ENCODE data around the gene PHC3. TPM values are rescaled to one million over a fixed set of nuclear protein-coding genes. Genes with fewer than 3 reads are reported as not detected.

Gene PHC3
- total RNA-seq, 1 donor from 2014 or later: 57.7 TPM

GRCh38 chr3:170178651-170179050 lies 2.9 kb downstream of the PHC3 start:
- peaks cover 43% of the 10 kb centered on the region for H3K4me1 Mint-ChIP-seq (ENCODE audit: low read depth)
- no peaks in the 10 kb centered on the region for H3K27me3 Mint-ChIP-seq (ENCODE audit: insufficient read depth)
- peak overlapping the region; percentile 30 for H3K27ac Mint-ChIP-seq
- H3K36me3 Mint-ChIP-seq (ENCODE audit: low read depth): peaks cover 36% of the 10 kb centered on the region
- DNase-seq (ENCODE audit: low spot score): peak; percentile 57
- H3K9me3 Mint-ChIP-seq: no peaks in the 10 kb centered on the region
- peak overlapping the region; percentile 59 for H3K4me3 Mint-ChIP-seq
- intact Hi-C loops (cut with micrococcal nuclease): no loop called here

DNA sequence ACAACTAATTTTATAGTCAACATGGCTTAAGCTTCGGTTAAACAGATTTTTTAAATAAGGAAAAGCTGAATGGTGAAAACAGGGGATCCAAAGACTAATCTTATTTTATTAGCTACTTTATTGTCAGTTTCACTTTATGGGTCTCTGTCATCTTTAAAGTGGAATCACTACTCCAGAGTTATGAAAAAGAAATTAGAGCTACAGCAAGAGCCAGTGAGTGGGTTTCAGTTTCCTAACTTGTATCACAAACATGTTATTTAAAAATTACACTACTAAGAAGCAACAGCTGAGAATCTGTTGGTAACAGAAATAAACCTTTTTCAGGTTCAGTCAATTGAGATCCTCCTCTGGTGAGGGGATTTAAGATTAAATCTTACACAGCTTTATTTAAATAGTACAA lies 10.0 kb downstream of the PHC3 start:
- Mint-ChIP-seq H3K27me3 (ENCODE audit: insufficient read depth) (no peaks in the 10 kb centered on the region), H3K4me1 (ENCODE audit: low read depth) (peaks cover 49% of the 10 kb centered on the region), H3K27ac (peak overlapping the region; percentile 43), H3K36me3 (ENCODE audit: low read depth) (peaks cover 44% of the 10 kb centered on the region), H3K4me3 (peak overlapping the region; percentile 50), H3K9me3 (no peaks in the 10 kb centered on the region)
- intact Hi-C loops (cut with micrococcal nuclease): loop anchor here (1.0 to 5.0 kb wide), 3 partner anchors 9 to 309 kb away; no protein-coding TSS in a partner anchor
- no peak for DNase-seq (ENCODE audit: low spot score)

DNA sequence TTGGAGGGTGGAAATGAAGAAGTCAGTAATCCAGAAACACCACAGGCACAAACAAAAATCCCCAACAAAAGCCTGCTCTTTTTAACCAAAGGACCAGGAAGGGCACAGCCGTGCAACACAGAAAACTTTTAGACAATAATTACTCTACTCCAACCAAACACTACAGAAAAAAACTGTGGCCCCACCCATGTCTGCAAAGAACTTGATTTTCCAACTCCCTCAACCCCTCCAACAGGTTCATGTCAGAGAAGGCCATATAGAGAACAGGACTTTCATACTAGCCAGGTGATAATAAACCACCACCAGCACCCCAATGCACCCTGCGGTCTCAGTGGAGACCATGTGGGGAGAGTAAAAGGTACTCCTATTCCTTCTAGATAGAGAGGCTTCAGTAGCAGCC lies 16.8 kb downstream of the PHC3 start:
- intact Hi-C loops (cut with micrococcal nuclease): no loop called here
- H3K9me3 Mint-ChIP-seq: no peaks in the 10 kb centered on the region
- no peak for DNase-seq (ENCODE audit: low spot score)
- H3K4me1 Mint-ChIP-seq (ENCODE audit: low read depth): peaks cover 44% of the 10 kb centered on the region
- H3K27ac Mint-ChIP-seq: peak overlapping the region; percentile 35
- H3K4me3 Mint-ChIP-seq: no peak overlapping the region
- no peaks in the 10 kb centered on the region for H3K27me3 Mint-ChIP-seq (ENCODE audit: insufficient read depth)
- H3K36me3 Mint-ChIP-seq (ENCODE audit: low read depth): peaks cover 46% of the 10 kb centered on the region

- H3K27ac Mint-ChIP-seq: no peak overlapping the region
- H3K36me3 Mint-ChIP-seq (ENCODE audit: low read depth): peaks cover 43% of the 10 kb centered on the region
- peaks cover 49% of the 10 kb centered on the region for H3K4me1 Mint-ChIP-seq (ENCODE audit: low read depth)
- no peak for DNase-seq (ENCODE audit: low spot score)
- H3K9me3 Mint-ChIP-seq: no peaks in the 10 kb centered on the region
- no peaks in the 10 kb centered on the region for H3K27me3 Mint-ChIP-seq (ENCODE audit: insufficient read depth)
- no peak overlapping the region for H3K4me3 Mint-ChIP-seq
- intact Hi-C loops (cut with micrococcal nuclease): loop anchor here (2.0 kb wide), 1 partner anchor 15 kb away; no protein-coding TSS in a partner anchor
These were observed 17.4 kb downstream of the PHC3 start for GRCh38 chr3:170163956-170164645.

GRCh38 chr3:170162630-170163029 lies 18.9 kb downstream of the PHC3 start:
- H3K27me3 Mint-ChIP-seq (ENCODE audit: insufficient read depth): no peaks in the 10 kb centered on the region
- peak overlapping the region; percentile 11 for H3K27ac Mint-ChIP-seq
- H3K4me1 Mint-ChIP-seq (ENCODE audit: low read depth): peaks cover 50% of the 10 kb centered on the region
- no peak for DNase-seq (ENCODE audit: low spot score)
- no peak overlapping the region for H3K4me3 Mint-ChIP-seq
- intact Hi-C loops (cut with micrococcal nuclease): loop anchor here (2.0 kb wide), 1 partner anchor 14 kb away; no protein-coding TSS in a partner anchor
- no peaks in the 10 kb centered on the region for H3K9me3 Mint-ChIP-seq
- H3K36me3 Mint-ChIP-seq (ENCODE audit: low read depth): peaks cover 40% of the 10 kb centered on the region

DNA sequence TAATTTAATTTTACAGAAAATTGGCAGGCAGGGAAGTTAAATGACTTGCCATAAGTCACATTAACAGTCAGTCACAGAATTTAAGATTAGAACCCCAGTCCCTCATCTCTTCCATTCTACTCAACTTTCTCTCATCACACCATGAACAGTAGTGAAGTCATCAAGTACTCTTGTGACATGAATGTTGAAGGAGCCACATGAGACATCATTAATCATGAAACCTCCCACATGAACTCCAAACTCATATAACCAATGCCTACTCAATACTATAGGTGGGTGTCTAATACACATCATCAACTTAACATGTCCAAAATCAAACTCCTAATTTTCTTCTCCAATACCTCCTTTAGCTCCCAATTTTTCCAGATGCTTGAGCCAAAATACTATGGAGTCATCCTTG lies 19.5 kb downstream of the PHC3 start:
- no peak overlapping the region for H3K4me3 Mint-ChIP-seq
- peak overlapping the region; percentile 33 for H3K27ac Mint-ChIP-seq
- H3K9me3 Mint-ChIP-seq: no peaks in the 10 kb centered on the region
- intact Hi-C loops (cut with micrococcal nuclease): loop anchor here (2.0 kb wide), 1 partner anchor 13 kb away; no protein-coding TSS in a partner anchor
- DNase-seq (ENCODE audit: low spot score): no peak
- peaks cover 41% of the 10 kb centered on the region for H3K36me3 Mint-ChIP-seq (ENCODE audit: low read depth)
- no peaks in the 10 kb centered on the region for H3K27me3 Mint-ChIP-seq (ENCODE audit: insufficient read depth)
- peaks cover 52% of the 10 kb centered on the region for H3K4me1 Mint-ChIP-seq (ENCODE audit: low read depth)

- no peaks in the 10 kb centered on the region for H3K9me3 Mint-ChIP-seq
- no peak overlapping the region for H3K27ac Mint-ChIP-seq
- H3K27me3 Mint-ChIP-seq (ENCODE audit: insufficient read depth): no peaks in the 10 kb centered on the region
- no peak overlapping the region for H3K4me3 Mint-ChIP-seq
- DNase-seq (ENCODE audit: low spot score): no peak
- H3K4me1 Mint-ChIP-seq (ENCODE audit: low read depth): peaks cover 57% of the 10 kb centered on the region
- intact Hi-C loops (cut with micrococcal nuclease): no loop called here
- peaks cover 41% of the 10 kb centered on the region for H3K36me3 Mint-ChIP-seq (ENCODE audit: low read depth)
These were observed 21.6 kb downstream of the PHC3 start for GRCh38 chr3:170159933-170160332.

- Mint-ChIP-seq H3K27me3 (ENCODE audit: insufficient read depth) (no peaks in the 10 kb centered on the region), H3K9me3 (no peaks in the 10 kb centered on the region), H3K27ac (no peak overlapping the region), H3K4me1 (ENCODE audit: low read depth) (peaks cover 57% of the 10 kb centered on the region), H3K36me3 (ENCODE audit: low read depth) (peaks cover 42% of the 10 kb centered on the region), H3K4me3 (no peak overlapping the region)
- intact Hi-C loops (cut with micrococcal nuclease): no loop called here
- no peak for DNase-seq (ENCODE audit: low spot score)
These were observed 22.1 kb downstream of the PHC3 start for GRCh38 chr3:170159459-170159858.

DNA sequence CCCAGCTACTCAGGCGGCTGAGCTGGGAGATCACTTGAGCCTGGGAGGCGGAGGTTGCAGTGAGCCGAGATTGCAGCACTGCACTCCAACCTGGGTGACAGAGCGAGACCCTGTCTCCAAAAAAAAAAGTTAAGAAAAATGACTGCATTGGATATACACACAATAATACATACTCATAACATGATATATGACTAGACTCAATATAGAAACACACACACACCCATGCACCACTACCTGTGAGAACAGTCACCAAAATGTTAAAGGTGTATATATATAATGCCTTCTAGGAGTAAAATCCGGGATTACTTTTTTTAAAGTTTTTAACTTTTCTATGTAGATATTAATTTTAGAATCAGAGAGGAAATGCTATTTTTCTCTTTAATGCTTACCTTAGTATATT lies 25.9 kb downstream of the PHC3 start:
- Mint-ChIP-seq H3K4me3 (no peak overlapping the region), H3K27ac (no peak overlapping the region), H3K36me3 (ENCODE audit: low read depth) (peaks cover 34% of the 10 kb centered on the region)

DNA sequence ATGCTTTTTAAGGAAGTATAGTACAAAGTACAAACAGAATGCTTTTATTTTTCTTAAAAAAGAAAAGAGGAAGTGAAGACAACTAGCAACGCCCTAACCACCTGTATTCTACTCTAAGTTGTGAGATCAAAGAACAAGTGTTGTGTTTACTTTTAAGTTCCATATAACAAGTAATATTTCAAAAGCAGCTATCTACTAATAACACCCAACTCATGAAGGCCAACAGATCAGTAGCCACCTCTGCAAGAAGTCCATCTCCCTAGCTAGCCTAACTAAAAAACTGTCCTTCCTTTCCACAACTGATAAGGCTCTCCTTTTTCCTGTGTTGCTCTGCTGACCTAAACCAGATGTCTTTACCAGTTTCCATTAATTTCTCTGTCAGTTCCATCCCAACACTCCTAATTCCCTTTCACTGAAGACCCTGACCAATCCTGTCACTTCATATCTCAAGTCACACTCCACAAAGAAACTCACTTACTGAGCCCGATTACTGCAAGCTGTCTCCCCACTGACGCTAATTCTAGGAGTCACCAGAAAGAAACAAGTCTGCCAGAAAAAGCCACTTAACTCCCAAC lies 26.9 kb downstream of the PHC3 start:
- intact Hi-C loops (cut with micrococcal nuclease): no loop called here
- Mint-ChIP-seq H3K4me1 (ENCODE audit: low read depth) (peaks cover 43% of the 10 kb centered on the region), H3K27me3 (ENCODE audit: insufficient read depth) (no peaks in the 10 kb centered on the region), H3K4me3 (peak overlapping the region; percentile 19), H3K36me3 (ENCODE audit: low read depth) (peaks cover 28% of the 10 kb centered on the region), H3K27ac (peak overlapping the region; percentile 54), H3K9me3 (no peaks in the 10 kb centered on the region)
- DNase-seq (ENCODE audit: low spot score): no peak

More for the DNA sequence above, 25.9 kb downstream of the PHC3 start:
- DNase-seq (ENCODE audit: low spot score): no peak
- no peaks in the 10 kb centered on the region for H3K27me3 Mint-ChIP-seq (ENCODE audit: insufficient read depth)
- no peaks in the 10 kb centered on the region for H3K9me3 Mint-ChIP-seq
- peaks cover 52% of the 10 kb centered on the region for H3K4me1 Mint-ChIP-seq (ENCODE audit: low read depth)
- intact Hi-C loops (cut with micrococcal nuclease): no loop called here

- no peak overlapping the region for H3K27ac Mint-ChIP-seq
- H3K9me3 Mint-ChIP-seq: no peaks in the 10 kb centered on the region
- H3K4me3 Mint-ChIP-seq: no peak overlapping the region
- peaks cover 37% of the 10 kb centered on the region for H3K4me1 Mint-ChIP-seq (ENCODE audit: low read depth)
- no peaks in the 10 kb centered on the region for H3K27me3 Mint-ChIP-seq (ENCODE audit: insufficient read depth)
- intact Hi-C loops (cut with micrococcal nuclease): no loop called here
- no peak for DNase-seq (ENCODE audit: low spot score)
- H3K36me3 Mint-ChIP-seq (ENCODE audit: low read depth): peaks cover 30% of the 10 kb centered on the region
These were observed 27.4 kb downstream of the PHC3 start for GRCh38 chr3:170154084-170154483.

GRCh38 chr3:170151536-170151935 lies 30.0 kb downstream of the PHC3 start:
- Mint-ChIP-seq H3K27ac (no peak overlapping the region), H3K36me3 (ENCODE audit: low read depth) (peaks cover 29% of the 10 kb centered on the region), H3K4me3 (no peak overlapping the region), H3K4me1 (ENCODE audit: low read depth) (peaks cover 32% of the 10 kb centered on the region), H3K9me3 (no peaks in the 10 kb centered on the region), H3K27me3 (ENCODE audit: insufficient read depth) (no peaks in the 10 kb centered on the region)
- DNase-seq (ENCODE audit: low spot score): no peak
- intact Hi-C loops (cut with micrococcal nuclease): no loop called here

GRCh38 chr3:170149016-170149415 lies 32.5 kb downstream of the PHC3 start:
- no peaks in the 10 kb centered on the region for H3K9me3 Mint-ChIP-seq
- no peak overlapping the region for H3K27ac Mint-ChIP-seq
- H3K4me1 Mint-ChIP-seq (ENCODE audit: low read depth): peaks cover 29% of the 10 kb centered on the region
- H3K36me3 Mint-ChIP-seq (ENCODE audit: low read depth): peaks cover 28% of the 10 kb centered on the region
- no peaks in the 10 kb centered on the region for H3K27me3 Mint-ChIP-seq (ENCODE audit: insufficient read depth)
- no peak overlapping the region for H3K4me3 Mint-ChIP-seq
- intact Hi-C loops (cut with micrococcal nuclease): loop anchor here (2.0 kb wide), 1 partner anchor 14 kb away; no protein-coding TSS in a partner anchor
- DNase-seq (ENCODE audit: low spot score): no peak

Data from activated T-helper 1 cell treated with anti-CD3 and anti-CD28 coated beads, Interleukin-12 subunit alpha, Interleukin-12 subunit beta, Interleukin-2, Interleukin-4 antibody, amounts not matched to agents 30 ng/mL and 10 ng/mL and 1 ng/mL, durations not matched to agents 14 hours and 24 hours and 36 hours (primary cell).